Mesodermal cell (in vitro differentiated cells): ENCODE results near the gene CYS1.
"Not testable (repeated sequence)": the region's sequence is repeated elsewhere in the genome, so short reads cannot be mapped to it uniquely, and the experiment has no call there.

ENCODE experiments used
- H3K27ac ChIP-seq: 2 replicates; pipeline ENCODE4 v1.7.0; 2013; ENCODE audit warnings: mild to moderate bottlenecking, low read depth, low read length, moderate library complexity; ENCODE audit not compliant: severe bottlenecking
- H3K36me3 ChIP-seq: 2 replicates; pipeline ENCODE4 v1.7.1; 2013; ENCODE audit warnings: mild to moderate bottlenecking, low read length, moderate library complexity; ENCODE audit not compliant: control insufficient read depth, insufficient read depth
- H3K4me1 ChIP-seq: one replicate; pipeline ENCODE4 v1.7.1; 2013; ENCODE audit warnings: mild to moderate bottlenecking, low read length; ENCODE audit not compliant: insufficient read depth, control insufficient read depth, poor library complexity, severe bottlenecking
- H3K4me3 ChIP-seq: 2 replicates; pipeline ENCODE4 v1.7.0; 2013; ENCODE audit warnings: low read length, control low read depth, mild to moderate bottlenecking; ENCODE audit not compliant: insufficient read depth, poor library complexity, severe bottlenecking; ENCODE audit errors: extremely low read depth
- H3K9me3 ChIP-seq: 2 replicates; pipeline ENCODE4 v1.7.1; 2013; ENCODE audit warnings: mild to moderate bottlenecking, low read length, moderate library complexity; ENCODE audit not compliant: control insufficient read depth
- WGBS, 2 experiments: methylation state at CpG; one replicate each; pipeline ENCODE4 v1.1.5; 2013; ENCODE audit warnings: missing lambda C conversion rate in 2 of 2; ENCODE audit not compliant: insufficient coverage in 2 of 2; 5-methylcytosine and 5-hydroxymethylcytosine counted together

Gene CYS1

GRCh38 chr2:10091889-10092244, 11.7 kb upstream of the CYS1 start:
- not testable (repeated sequence) for H3K4me1 ChIP-seq, H3K9me3 ChIP-seq, H3K27ac ChIP-seq, H3K36me3 ChIP-seq, H3K4me3 ChIP-seq
- 92% methylated on average over 2 of the region's 2 CpGs for WGBS, 2 experiments

DNA sequence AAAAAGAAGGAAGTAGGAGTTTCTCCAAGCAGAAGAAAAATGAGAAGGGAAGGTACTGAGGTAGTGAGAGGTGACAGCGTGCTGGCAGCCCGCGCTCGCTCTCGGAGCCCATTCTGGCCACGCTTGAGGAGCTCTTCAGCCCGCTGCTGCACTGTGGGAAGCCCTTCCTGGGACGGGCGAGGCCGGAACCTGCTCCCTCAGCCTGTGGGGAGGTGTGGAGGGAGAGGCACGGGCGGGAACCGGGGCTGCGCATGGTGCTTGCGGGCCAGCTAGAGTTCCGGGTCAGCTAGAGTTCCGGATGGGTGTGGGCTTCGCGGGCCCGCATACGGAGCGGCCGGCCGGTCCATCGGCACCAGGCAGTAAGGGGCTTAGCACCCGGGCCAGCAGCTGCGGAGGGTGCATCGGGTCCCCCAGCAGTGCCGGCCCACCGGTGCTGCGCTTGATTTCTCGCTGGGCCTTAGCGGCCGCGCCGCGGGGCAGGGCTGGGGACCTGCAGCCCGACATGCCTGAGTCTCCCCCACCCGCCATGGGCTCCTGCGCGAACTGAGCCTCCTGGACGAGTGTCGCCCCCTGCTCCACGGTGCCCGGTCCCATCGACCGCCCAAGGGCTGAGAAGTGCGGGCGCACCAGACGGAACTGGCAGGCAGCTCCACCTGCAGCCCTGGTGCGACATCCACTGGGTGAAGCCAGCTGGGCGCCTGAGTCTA, 11.1 kb upstream of the CYS1 start:
- Histone ChIP-seq H3K4me1 (no peaks in the 10 kb centered on the region), H3K36me3 (no peaks in the 10 kb centered on the region), H3K4me3 (no peak overlapping the region), H3K9me3 (no peaks in the 10 kb centered on the region), H3K27ac (no peak overlapping the region)
- 94 to 95% methylated on average over 40 to 51 of the region's 52 CpGs for WGBS, 2 experiments

- WGBS, 2 experiments = 40 to 42% methylated on average over 2 to 4 of the region's 5 CpGs
- H3K36me3 ChIP-seq = no peaks in the 10 kb centered on the region
- no peaks in the 10 kb centered on the region for H3K9me3 ChIP-seq
- H3K4me3 ChIP-seq = no peak overlapping the region
- no peak overlapping the region for H3K27ac ChIP-seq
- H3K4me1 ChIP-seq = no peaks in the 10 kb centered on the region
Measured at GRCh38 chr2:10089565-10090190, 9.5 kb upstream of the CYS1 start.

GRCh38 chr2:10087360-10087759, 7.1 kb upstream of the CYS1 start:
- Histone ChIP-seq H3K27ac (no peak overlapping the region), H3K4me3 (no peak overlapping the region), H3K4me1 (no peaks in the 10 kb centered on the region), H3K9me3 (no peaks in the 10 kb centered on the region), H3K36me3 (no peaks in the 10 kb centered on the region)
- WGBS, 2 experiments = 88 to 91% methylated on average over 8 of the region's 8 CpGs

GRCh38 chr2:10086950-10087349, 6.7 kb upstream of the CYS1 start:
- H3K36me3 ChIP-seq = no peaks in the 10 kb centered on the region
- no peak overlapping the region for H3K4me3 ChIP-seq
- WGBS, 2 experiments = 74 to 78% methylated on average over 3 to 4 of the region's 4 CpGs
- no peaks in the 10 kb centered on the region for H3K9me3 ChIP-seq
- no peak overlapping the region for H3K27ac ChIP-seq
- H3K4me1 ChIP-seq = no peaks in the 10 kb centered on the region

DNA sequence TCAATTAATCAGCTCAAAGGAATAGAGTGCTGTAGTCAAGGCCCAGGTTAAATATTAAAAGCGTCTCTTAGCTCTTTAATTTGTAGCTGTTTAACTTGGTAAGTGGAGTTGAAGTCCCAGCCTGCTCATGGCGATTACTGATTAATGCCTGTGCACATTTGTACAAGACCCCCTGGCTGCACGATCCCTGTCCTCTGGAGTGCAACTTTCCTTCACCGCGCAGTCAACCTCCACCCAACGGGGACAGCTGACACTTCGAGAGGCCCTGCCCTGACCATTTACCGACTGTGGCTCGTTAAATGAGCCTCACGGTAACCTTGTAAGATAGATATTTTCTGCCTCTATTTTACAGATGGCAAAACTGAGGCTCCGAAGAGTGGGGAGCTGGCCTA, 5.5 kb upstream of the CYS1 start:
- Histone ChIP-seq H3K36me3 (no peaks in the 10 kb centered on the region), H3K4me1 (peaks cover 4% of the 10 kb centered on the region), H3K27ac (no peak overlapping the region), H3K9me3 (no peaks in the 10 kb centered on the region), H3K4me3 (no peak overlapping the region)
- 95 to 96% methylated on average over 8 to 10 of the region's 11 CpGs for WGBS, 2 experiments

DNA sequence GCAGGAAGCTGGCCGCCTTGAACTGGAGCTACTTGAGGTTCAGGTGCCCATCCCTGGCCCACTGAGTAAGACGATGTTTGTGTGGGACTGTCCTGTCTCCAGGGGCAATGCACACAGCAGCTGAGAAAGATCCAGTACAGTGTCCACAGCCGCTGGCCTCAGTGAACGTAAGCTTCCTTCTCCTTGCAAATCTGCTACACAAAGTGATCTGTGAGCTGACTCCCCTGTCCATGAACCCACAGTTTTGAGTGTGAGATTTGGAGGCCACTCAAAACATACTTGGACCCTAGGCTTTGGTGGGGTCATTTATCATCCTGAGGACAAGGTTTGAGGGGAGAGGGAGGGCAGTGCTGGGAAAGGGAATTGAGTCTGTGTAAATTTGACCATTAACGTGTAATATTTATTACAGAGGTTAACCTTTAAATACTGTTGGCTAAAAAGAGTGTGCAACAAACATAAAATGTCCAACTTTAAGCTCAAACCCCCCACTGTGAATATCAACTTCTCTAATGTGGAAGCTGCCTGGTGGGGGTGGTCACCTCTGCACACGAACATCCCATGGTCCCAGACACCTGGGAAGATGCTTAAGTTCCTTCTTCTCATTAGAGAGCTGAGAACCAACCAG, 4.9 kb upstream of the CYS1 start:
- Histone ChIP-seq H3K4me1 (peaks cover 4% of the 10 kb centered on the region), H3K27ac (no peak overlapping the region), H3K4me3 (no peak overlapping the region), H3K9me3 (no peaks in the 10 kb centered on the region), H3K36me3 (no peaks in the 10 kb centered on the region)
- WGBS, 2 experiments = 67 to 71% methylated on average over 3 to 4 of the region's 6 CpGs

DNA sequence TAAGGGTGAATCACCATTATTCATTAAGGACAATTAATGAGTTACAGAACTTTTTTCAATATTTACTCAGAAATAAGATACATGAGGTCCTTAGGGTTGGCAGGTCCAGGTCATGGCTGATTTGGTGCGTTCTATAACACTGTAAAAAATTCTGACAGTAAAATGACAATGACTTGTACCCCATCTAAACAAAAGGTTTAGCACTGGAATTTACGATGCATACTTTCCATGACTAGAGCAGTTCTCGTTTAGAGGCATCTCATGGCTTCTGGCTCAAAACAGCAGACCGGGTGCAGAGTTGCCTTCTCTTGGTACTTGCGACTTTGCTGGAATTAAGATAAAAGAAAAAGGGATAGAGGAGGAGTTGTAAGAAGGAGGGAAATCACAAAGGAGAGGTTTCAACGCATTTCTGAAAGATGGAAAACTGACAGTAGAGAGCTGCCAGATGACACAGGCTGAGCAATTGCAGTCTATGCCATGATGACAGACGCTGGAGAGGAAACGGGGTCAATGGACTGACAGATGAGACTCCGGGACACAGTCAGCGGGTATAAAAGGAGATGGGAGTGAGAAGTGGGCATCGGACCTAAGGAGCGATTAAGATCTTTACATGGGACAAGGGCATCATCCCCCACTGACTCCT, 4.1 kb upstream of the CYS1 start:
- Histone ChIP-seq H3K4me3 (no peak overlapping the region), H3K36me3 (no peaks in the 10 kb centered on the region), H3K27ac (no peak overlapping the region), H3K4me1 (peaks cover 4% of the 10 kb centered on the region), H3K9me3 (no peaks in the 10 kb centered on the region)
- 82 to 94% methylated on average over 11 to 12 of the region's 12 CpGs for WGBS, 2 experiments

DNA sequence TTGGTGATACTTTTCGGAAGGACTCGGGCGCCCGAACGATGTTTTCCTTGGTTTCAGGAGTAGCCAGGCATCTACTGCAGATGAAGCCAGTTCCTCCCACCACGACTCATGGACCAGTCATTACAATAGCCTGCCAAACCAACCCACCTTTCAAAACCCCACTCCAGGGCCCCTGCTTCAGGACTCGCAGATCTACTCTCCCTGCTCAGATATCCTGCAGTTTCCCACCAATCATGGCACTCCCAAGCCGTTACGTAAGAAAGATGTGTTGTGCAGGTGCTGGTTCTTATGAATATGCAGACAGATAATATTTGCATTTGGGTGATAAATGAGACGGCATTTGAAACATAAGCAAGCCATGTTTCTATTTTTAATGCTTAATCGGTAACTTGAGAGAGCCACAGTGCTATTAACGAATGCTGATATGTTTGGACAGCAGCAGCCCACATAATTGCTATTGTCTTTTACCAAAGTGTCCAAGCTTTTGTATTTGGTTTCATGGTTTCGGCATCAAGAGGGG, 3.5 kb upstream of the CYS1 start:
- H3K4me3 ChIP-seq = no peak overlapping the region
- WGBS, 2 experiments = 89% methylated on average over 8 to 9 of the region's 13 CpGs
- no peak overlapping the region for H3K27ac ChIP-seq
- no peaks in the 10 kb centered on the region for H3K36me3 ChIP-seq
- peaks cover 4% of the 10 kb centered on the region for H3K4me1 ChIP-seq
- H3K9me3 ChIP-seq = no peaks in the 10 kb centered on the region

DNA sequence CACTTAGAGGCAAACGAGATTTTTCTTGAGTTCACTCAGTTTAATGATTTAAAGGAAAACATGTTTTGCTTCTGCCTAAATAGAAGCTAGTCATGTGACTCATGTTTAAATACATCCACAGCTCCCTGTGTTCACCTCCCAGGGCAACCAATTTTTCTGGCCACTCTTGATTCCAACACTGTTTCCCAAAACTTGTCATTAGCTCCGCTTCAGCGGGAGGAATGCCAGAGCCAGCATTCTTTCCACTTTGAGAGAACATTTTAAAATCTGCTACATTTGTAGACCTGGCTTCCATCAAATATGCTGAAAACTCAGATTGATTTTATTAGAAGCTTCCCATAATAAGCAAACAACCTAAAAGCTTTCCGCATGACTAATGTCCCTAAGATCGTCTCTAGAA, 2.8 kb upstream of the CYS1 start:
- Histone ChIP-seq H3K4me3 (no peak overlapping the region), H3K36me3 (no peaks in the 10 kb centered on the region), H3K9me3 (no peaks in the 10 kb centered on the region), H3K4me1 (peaks cover 4% of the 10 kb centered on the region), H3K27ac (no peak overlapping the region)
- WGBS, 2 experiments = 94 to 96% methylated on average over 2 of the region's 5 CpGs
